HCT116 (cell line): ENCODE data around the gene ALKBH6. TPM values are rescaled to one million over a fixed set of nuclear protein-coding genes. Genes with fewer than 3 reads are reported as not detected.

Experiments
- ATAC-seq: fragments of 200-7000 bp; cut with Tn5 transposase; 2 replicates; pipeline ENCODE4 v1.9.1; 2020; ENCODE audit warnings: mild to moderate bottlenecking, moderate library complexity
- Bru-seq: library from RNA; stranded (reverse); fragments of 400-500 nt; gene quantifications from one replicate; lab custom pipeline; 2021; lab: Mats Ljungman, UMichigan
- BruChase-seq, 2 experiments: library from RNA; stranded (reverse); fragments of 400-500 nt; gene quantifications; one replicate each; lab custom pipeline; 2021; lab: Mats Ljungman, UMichigan
- BruUV-seq: library from RNA; stranded (reverse); fragments of 400-500 nt; replicated peaks from 2 replicates; lab custom pipeline; 2021; lab: Mats Ljungman, UMichigan
- CTCF ChIA-PET: fragments of 300-600 bp; sonication (Branson Sonifier 250); formaldehyde crosslinking; loops from one replicate; lab custom pipeline; 2021; ENCODE audit warnings: antibody characterized with exemption; lab: Charles Lee
- POLR2A ChIA-PET: fragments of 300-600, 350-600 bp; sonication (Branson Sonifier 250); formaldehyde crosslinking; loops from one replicate; lab custom pipeline; 2021; ENCODE audit warnings: antibody characterized with exemption; lab: Charles Lee
- RAD21 ChIA-PET, 2 experiments: fragments of 300-600 bp; sonication (Branson Sonifier 250); formaldehyde crosslinking; loops; one replicate each; lab custom pipeline; 2023; ENCODE audit warnings: low total read pairs in 2 of 2; ENCODE audit not compliant: uncharacterized antibody in 2 of 2, unreplicated experiment in 2 of 2, low non-redundant PET in 1 of 2; lab: Charles Lee
- DNase-seq: peaks from one replicate; pipeline ENCODE4 v3.0.0-alpha.2; 2010; ENCODE audit warnings: low read depth, low spot score
- H2AFZ ChIP-seq: fragments of 200-600 bp; shearing (Covaris generic), sonication (generic); 2 replicates; pipeline ENCODE4 v1.6.1; 2017; ENCODE audit warnings: low read depth, mixed run types, mixed read lengths, antibody characterized with exemption, low read length; ENCODE audit not compliant: poor library complexity, severe bottlenecking
- H3K27ac ChIP-seq: 2 replicates; pipeline ENCODE4 v1.5.1; 2012; ENCODE audit warnings: low read depth, low read length
- H3K27me3 ChIP-seq: fragments of 200-600 bp; sonication (generic); 2 replicates; pipeline ENCODE4 v1.6.1; 2016; ENCODE audit warnings: mixed run types, low read length, mixed read lengths; ENCODE audit not compliant: insufficient read depth
- H3K36me3 ChIP-seq, 2 experiments: fragments of 200-500 bp in 1 of 2; fragments of 200-600 bp in 1 of 2; sonication (Bioruptor generic) in 1 of 2; sonication (generic) in 1 of 2; 2 replicates each; pipeline versions ENCODE4 v1.5.1 to v1.6.1; 2014 to 2016; ENCODE audit warnings: low read length in 2 of 2, inconsistent platforms in 1 of 2, mixed read lengths in 1 of 2, mixed run types in 1 of 2; ENCODE audit not compliant: insufficient read depth in 2 of 2, control insufficient read depth in 1 of 2
- H3K4me1 ChIP-seq, 2 experiments: fragments of 200-600 bp in 1 of 2; sonication (generic) in 1 of 2; 2 replicates each; pipeline versions ENCODE4 v1.5.1 to v1.6.1; 2012 to 2017; ENCODE audit warnings: low read length in 2 of 2, inconsistent platforms in 1 of 2, mild to moderate bottlenecking in 1 of 2, mixed read lengths in 1 of 2, mixed run types in 1 of 2, moderate library complexity in 1 of 2; ENCODE audit not compliant: insufficient read depth in 2 of 2, control insufficient read depth in 1 of 2
- H3K4me2 ChIP-seq: fragments of 200-600 bp; sonication (generic); 2 replicates; pipeline ENCODE4 v1.6.1; 2017; ENCODE audit warnings: mixed run types, low read length, mixed read lengths
- H3K4me3 ChIP-seq, 2 experiments: fragments of 200-600 bp in 1 of 2; sonication (generic) in 1 of 2; replicated peaks in 1 of 2; 2 replicates each; pipeline ENCODE4 v1.5.1; 2011 to 2016; ENCODE audit warnings: low read length in 2 of 2, control low read depth in 1 of 2, low read depth in 1 of 2, mild to moderate bottlenecking in 1 of 2, mixed read lengths in 1 of 2, mixed run types in 1 of 2
- H3K79me2 ChIP-seq: fragments of 200-600 bp; sonication (generic); 2 replicates; pipeline ENCODE4 v1.6.1; 2017; ENCODE audit warnings: mild to moderate bottlenecking, mixed run types, low read length, moderate library complexity, mixed read lengths; ENCODE audit not compliant: insufficient read depth
- H3K9ac ChIP-seq: fragments of 200-600 bp; sonication (generic); 2 replicates; pipeline ENCODE4 v1.6.1; 2016; ENCODE audit warnings: low read length, mixed read lengths
- H3K9me2 ChIP-seq: fragments of 200-600 bp; sonication (generic), shearing (Covaris generic); 2 replicates; pipeline ENCODE4 v1.6.1; 2017; ENCODE audit warnings: mixed run types, mild to moderate bottlenecking, moderate library complexity; ENCODE audit not compliant: insufficient read depth
- H3K9me3 ChIP-seq, 2 experiments: fragments of 200-500 bp in 1 of 2; fragments of 200-600 bp in 1 of 2; sonication (Bioruptor generic) in 1 of 2; sonication (generic) in 1 of 2; 2 replicates each; pipeline ENCODE4 v1.6.1; 2014 to 2017; ENCODE audit warnings: low read length in 2 of 2, mixed read lengths in 2 of 2, inconsistent platforms in 1 of 2, low read depth in 1 of 2, mild to moderate bottlenecking in 1 of 2, mixed run types in 1 of 2, moderate library complexity in 1 of 2; ENCODE audit not compliant: control insufficient read depth in 1 of 2, insufficient read depth in 1 of 2
- H4K20me1 ChIP-seq: fragments of 200-600 bp; sonication (generic), shearing (Covaris generic); 2 replicates; pipeline ENCODE4 v1.6.1; 2017; ENCODE audit warnings: mixed run types, mild to moderate bottlenecking, moderate library complexity; ENCODE audit not compliant: insufficient read depth
- ATF3 ChIP-seq: IDR thresholded peaks from 2 replicates; pipeline ENCODE4 v1.6.1; 2012
- CBX3 ChIP-seq: IDR thresholded peaks from 2 replicates; pipeline ENCODE4 v1.6.1; 2012; ENCODE audit warnings: low read depth
- CEBPB ChIP-seq: IDR thresholded peaks from 2 replicates; pipeline ENCODE4 v1.6.1; 2012; ENCODE audit warnings: low read depth
- EGR1 ChIP-seq: IDR thresholded peaks from 2 replicates; pipeline ENCODE4 v1.6.1; 2012; ENCODE audit warnings: low read depth
- ELF1 ChIP-seq: IDR thresholded peaks from 2 replicates; pipeline ENCODE4 v1.6.1; 2012; ENCODE audit warnings: low read depth, borderline replicate concordance
- EZH2 ChIP-seq: fragments of 200-600 bp; sonication (generic); IDR thresholded peaks from 2 replicates; pipeline ENCODE4 v1.6.1; 2017; ENCODE audit warnings: antibody characterized with exemption, mixed run types
- EZH2phosphoT487 ChIP-seq: fragments of 200-600 bp; IDR thresholded peaks from 2 replicates; pipeline ENCODE4 v1.6.1; 2018; ENCODE audit warnings: antibody characterized with exemption, borderline replicate concordance
- FOSL1 ChIP-seq: IDR thresholded peaks from 2 replicates; pipeline ENCODE4 v1.6.1; 2012; ENCODE audit warnings: low read depth
- JUND ChIP-seq: IDR thresholded peaks from 2 replicates; pipeline ENCODE4 v1.6.1; 2012
- POLR2A ChIP-seq: IDR thresholded peaks from 2 replicates; pipeline ENCODE4 v1.7.0; 2011; ENCODE audit warnings: borderline replicate concordance; ENCODE audit not compliant: insufficient read depth, insufficient read length; ENCODE audit errors: extremely low read depth
- POLR2AphosphoS5 ChIP-seq: IDR thresholded peaks from 2 replicates; pipeline ENCODE4 v1.6.1; 2011; ENCODE audit warnings: mild to moderate bottlenecking, low read depth, low read length, moderate library complexity
- RAD21 ChIP-seq: IDR thresholded peaks from 2 replicates; pipeline ENCODE4 v1.6.1; 2012; ENCODE audit warnings: low read depth, mild to moderate bottlenecking
- REST ChIP-seq: IDR thresholded peaks from 2 replicates; pipeline ENCODE4 v1.6.1; 2012; ENCODE audit warnings: low read depth
- SIN3A ChIP-seq: IDR thresholded peaks from 2 replicates; pipeline ENCODE4 v1.6.1; 2012; ENCODE audit warnings: low read depth
- SP1 ChIP-seq: IDR thresholded peaks from 2 replicates; pipeline ENCODE4 v1.6.1; 2012; ENCODE audit warnings: low read depth
- SRF ChIP-seq: IDR thresholded peaks from 2 replicates; pipeline ENCODE4 v1.6.1; 2012; ENCODE audit warnings: low read depth
- TCF7L2 ChIP-seq: IDR thresholded peaks from 2 replicates; pipeline ENCODE4 v1.7.0; 2011; ENCODE audit warnings: borderline replicate concordance, inconsistent platforms; ENCODE audit not compliant: insufficient read depth, insufficient read length; ENCODE audit errors: extremely low read depth
- YY1 ChIP-seq: IDR thresholded peaks from 2 replicates; pipeline ENCODE4 v1.6.1; 2011; ENCODE audit warnings: low read length, low read depth, moderate library complexity, mild to moderate bottlenecking; ENCODE audit not compliant: insufficient replicate concordance; ENCODE audit errors: extremely low read depth
- ZFX ChIP-seq: fragments of 450-650 bp; IDR thresholded peaks from 2 replicates; pipeline ENCODE4 v1.6.1; 2017
- ZNF274 ChIP-seq: fragments of 200-500 bp; sonication (Bioruptor generic); IDR thresholded peaks from 2 replicates; pipeline ENCODE4 v1.6.1; 2014; ENCODE audit warnings: mild to moderate bottlenecking, low read depth, low read length, inconsistent platforms
- intact Hi-C: fragments of 100-400 bp; cut with micrococcal nuclease; formaldehyde crosslinking; loops from 2 replicates; pipeline ENCODE4 v1.10.0; 2022
- long read RNA-seq: library from polyadenylated mRNA; unstranded; transcript quantifications from one replicate; pipeline ENCODE4 v2.0.0, GENCODE V29; 2021; ENCODE audit not compliant: unreplicated experiment
- polyA plus RNA-seq: library from polyadenylated mRNA; unstranded; fragments of >200 nt; gene quantifications from 2 replicates; pipeline ENCODE4 v1.2.1, GENCODE V29; 2012; ENCODE audit warnings: missing spikeins
- total RNA-seq: library from RNA; stranded (reverse); gene quantifications from one replicate; pipeline ENCODE4 v1.2.1, GENCODE V29; 2021; ENCODE audit not compliant: unreplicated experiment

Gene ALKBH6
- total RNA-seq, result 28.6 TPM
- 21.4 and 23.8 TPM in 2 replicates for polyA plus RNA-seq
- percentile 75 among the genes with signal in this experiment for Bru-seq, nascent RNA
- percentile 79 among the genes with signal in this experiment for BruChase-seq, experiment 1, labeled RNA remaining after a 6-hour chase
- percentile 76 among the genes with signal in this experiment for BruChase-seq, experiment 2, labeled RNA remaining after a 2-hour chase
- long read RNA-seq, transcript ALKBH6-202 (7 exons, 973 nt), result major isoform, 13 of 35 reads
- long read RNA-seq, partial matches to known transcripts, result 11 of 35 reads
- long read RNA-seq, other reads (novel, unspliced or antisense), result 11 of 35 reads

GRCh38 chr19:36014012-36014924, at the start of gene ALKBH6:
Gene ALKBH6 (minus strand): TSS chr19:36014213. CDS start chr19:36013397, 816 bp downstream.
- TSS peak; percentile 89 for BruUV-seq
- ATAC-seq, result peak; percentile 95
- CTCF ChIA-PET, result interaction anchor here (0.6 to 1.2 kb wide), 3 partner anchors 39 to 168 kb away, joined by 3 to 4 read pairs (median 3); partner anchors contain the start of gene THAP8
- Histone ChIP-seq H3K9me2 (no peaks in the 10 kb centered on the region), H3K27me3 (no peaks in the 10 kb centered on the region), H3K4me3 (peak within 1 kb of the TSS; percentile 76 to 77), H3K4me2 (peak within 1 kb of the TSS; percentile 96), H3K9me3 (no peaks in the 10 kb centered on the region), H3K36me3 (no peaks in the 10 kb centered on the region; a peak in 1 of 4 replicates), H2AFZ (no peak within 1 kb of the TSS), H3K27ac (peak within 1 kb of the TSS; percentile 61), H4K20me1 (no peaks in the 10 kb centered on the region), H3K79me2 (peaks cover 13% of the 10 kb centered on the region), H3K4me1 (peaks cover 14 to 26% of the 10 kb centered on the region in 2 experiments), H3K9ac (peak within 1 kb of the TSS; percentile 95)
- intact Hi-C loops, result no loop called here
- POLR2A ChIA-PET, result interaction anchor here (0.6 to 1.0 kb wide), 5 partner anchors 11 to 114 kb away, joined by 3 to 5 read pairs (median 4); no protein-coding TSS in a partner anchor
- DNase-seq, result peak; percentile 97
- RAD21 ChIA-PET, result interaction anchor here in 1 of 2 experiments (0.7 kb wide), 1 partner anchor 40 kb away, joined by 6 read pairs; the partner anchor contains the start of gene THAP8
- no peak for TF ChIP-seq CEBPB
- no peak for TF ChIP-seq CBX3
- peak; percentile 62 for TF ChIP-seq YY1
- TF ChIP-seq EGR1, result peak; percentile 94
- TF ChIP-seq SRF, result no peak; the same call in 1 of the 2 replicates
- no peak for TF ChIP-seq ATF3
- TF ChIP-seq ZNF274, result no peak
- peak; percentile 44 for TF ChIP-seq POLR2A
- TF ChIP-seq REST, result no peak
- TF ChIP-seq EZH2phosphoT487, result no peak
- no peak for TF ChIP-seq RAD21
- TF ChIP-seq TCF7L2, result no peak
- TF ChIP-seq ELF1, result no peak; the same call in 1 of the 2 replicates
- no peak for TF ChIP-seq JUND
- TF ChIP-seq SIN3A, result peak; percentile 82
- no peak for TF ChIP-seq EZH2
- TF ChIP-seq SP1, result peak; percentile 98
- no peak for TF ChIP-seq FOSL1
- TF ChIP-seq POLR2AphosphoS5, result peak; percentile 49; the same call in 1 of the 2 replicates
- TF ChIP-seq ZFX, result peak; percentile 44; the same call in 1 of the 2 replicates
